K562 (cell line): ENCODE measurements around the gene GLTPD2. TPM values are rescaled to one million over a fixed set of nuclear protein-coding genes. Genes with fewer than 3 reads are reported as not detected.

Experiments
- ATF2 ChIP-seq: sonication (generic); formaldehyde crosslinking; IDR thresholded peaks from 2 replicates; pipeline ENCODE4 v1.8.1; 2022; ENCODE audit warnings: missing genetic modification reagents
- ATF3 ChIP-seq, 2 experiments: fragments of 450-650 bp in 1 of 2; sonication (generic) in 1 of 2; formaldehyde crosslinking in 1 of 2; IDR thresholded peaks in 1 of 2; conservative IDR thresholded peaks in 1 of 2; 2 replicates each; pipeline versions ENCODE4 v1.6.1 to v1.8.1; 2016 to 2023; ENCODE audit warnings: mild to moderate bottlenecking in 2 of 2, moderate library complexity in 2 of 2, inconsistent platforms in 1 of 2, missing genetic modification reagents in 1 of 2
- DPF2 ChIP-seq: fragments of 450-650 bp; IDR thresholded peaks from 2 replicates; pipeline ENCODE4 v1.6.1; 2016
- EGR1 ChIP-seq: fragments of 450-650 bp; conservative IDR thresholded peaks from 2 replicates; pipeline ENCODE4 v1.6.1; 2017; ENCODE audit warnings: mild to moderate bottlenecking
- FOS ChIP-seq: IDR thresholded peaks from 3 replicates; pipeline ENCODE4 v1.6.1; 2011; ENCODE audit not compliant: insufficient read length; ENCODE audit errors: extremely low read depth
- FOSL1 ChIP-seq: fragments of 200-800 bp; sonication (Bioruptor generic); conservative IDR thresholded peaks from 2 replicates; pipeline ENCODE4 v1.6.1; 2016; ENCODE audit warnings: missing genetic modification characterization, missing compliant biosample characterization
- GATAD2B ChIP-seq: fragments of 450-650 bp; IDR thresholded peaks from 2 replicates; pipeline ENCODE4 v1.6.1; 2017; ENCODE audit warnings: mild to moderate bottlenecking, borderline replicate concordance
- IRF2 ChIP-seq: sonication (generic); formaldehyde crosslinking; IDR thresholded peaks from 2 replicates; pipeline ENCODE4 v1.8.1; 2022; ENCODE audit warnings: mild to moderate bottlenecking, missing genetic modification reagents
- MAZ ChIP-seq, 2 experiments: fragments of 450-650 bp in 1 of 2; sonication (generic) in 1 of 2; formaldehyde crosslinking; IDR thresholded peaks in 1 of 2; conservative IDR thresholded peaks in 1 of 2; 2 replicates each; pipeline versions ENCODE4 v1.4.0 to v1.5.0; 2020; ENCODE audit warnings: mild to moderate bottlenecking in 1 of 2, missing genetic modification reagents in 1 of 2
- RCOR1 ChIP-seq, 2 experiments: IDR thresholded peaks; 2 replicates each; pipeline ENCODE4 v1.6.1; 2012; ENCODE audit warnings: low read depth in 2 of 2, low read length in 2 of 2, borderline replicate concordance in 1 of 2, improper control_type of control experiment in 1 of 2
- SAP30 ChIP-seq: fragments of 200-600 bp; sonication (generic); IDR thresholded peaks from 2 replicates; pipeline ENCODE4 v1.6.1; 2012; ENCODE audit warnings: borderline replicate concordance, low read depth, mild to moderate bottlenecking, moderate library complexity, low read length, control low read depth, inconsistent platforms; ENCODE audit not compliant: insufficient read depth, poor library complexity, severe bottlenecking
- SREBF1 ChIP-seq: fragments of 150-350 bp; IDR thresholded peaks from 2 replicates; pipeline ENCODE4 v1.6.1; 2014; ENCODE audit warnings: antibody characterized with exemption, low read depth, low read length, borderline replicate concordance
- SRF ChIP-seq, 2 experiments: fragments of 250-450, 450-650 bp in 1 of 2; sonication (Bioruptor Pico) in 1 of 2; sonication (generic) in 1 of 2; formaldehyde crosslinking; IDR thresholded peaks; 2 replicates each; pipeline versions ENCODE4 v1.5.0 to v1.5.1; 2020 to 2022; ENCODE audit warnings: mild to moderate bottlenecking in 1 of 2, missing genetic modification reagents in 1 of 2
- THRB ChIP-seq: fragments of 450-650 bp; formaldehyde crosslinking; conservative IDR thresholded peaks from 2 replicates; pipeline ENCODE4 v1.4.0; 2022; ENCODE audit warnings: mild to moderate bottlenecking, missing genetic modification characterization
- TSC22D4 ChIP-seq: fragments of 450-650 bp; IDR thresholded peaks from 2 replicates; pipeline ENCODE4 v1.6.1; 2016; ENCODE audit warnings: missing genetic modification characterization, missing biosample characterization, control low read depth
- ZBTB33 ChIP-seq: sonication (generic); formaldehyde crosslinking; IDR thresholded peaks from 2 replicates; pipeline ENCODE4 v1.8.1; 2023; ENCODE audit warnings: mild to moderate bottlenecking, missing genetic modification reagents
- ZBTB5 ChIP-seq: fragments of 450-650 bp; IDR thresholded peaks from 2 replicates; pipeline ENCODE4 v1.6.1; 2017; ENCODE audit warnings: antibody characterized with exemption
- ZC3H11A ChIP-seq: IDR thresholded peaks from 2 replicates; pipeline ENCODE4 v1.6.1; 2012; ENCODE audit warnings: low read depth, low read length, improper control_type of control experiment
- polyA plus RNA-seq, 8 experiments: library from polyadenylated mRNA; depleted of rRNA in 4 of 8; stranded (reverse) in 5 of 8; unstranded in 3 of 8; fragments of >200 nt; fragmentation: Nextera tagmentation in 2 of 8; fragmentation: Illumina TruSeq in 1 of 8; extraction: Ambion mirVana in 2 of 8; extraction: Trizol in 1 of 8; gene quantifications; 2 replicates each; pipeline versions ENCODE4 v1.2.1 to v1.2.3, GENCODE V29; 2011 to 2014; ENCODE audit warnings: inconsistent platforms in 1 of 8, missing spikeins in 1 of 8
- total RNA-seq, 7 experiments: library from RNA; depleted of rRNA in 6 of 7; stranded (reverse); fragments of >200 nt in 6 of 7; fragmentation: Illumina TruSeq in 2 of 7; extraction: Trizol in 2 of 7; gene quantifications; 2 replicates each; pipeline versions ENCODE4 v1.2.1 to v1.2.3, GENCODE V29; 2011 to 2021; ENCODE audit warnings: low replicate concordance in 1 of 7

The GLTPD2 gene
- total and polyA plus RNA-seq, 9 of the 15 experiments (the other 6 are each of a cell fraction or from before 2014, with no cell fraction given) = not detected

GRCh38 chr17:4789951-4790704 lies 1.4 kb downstream of the GLTPD2 start (continued):
- TF ChIP-seq ZBTB33 (peak; percentile 82; the same call in 1 of the 2 replicates), MAZ (CRISPR knock-in tag; conservative IDR thresholded peaks at IDR 0.05 in 1 of 2, IDR thresholded peaks at IDR 0.05 in 1 of 2) (peak; percentile 70 to 84), ZBTB5 (no peak), ATF2 (CRISPR knock-in tag) (0 out of 2 replicates have a peak, but pooled peaks have one; percentile 32), SAP30 (no peak), DPF2 (no peak), GATAD2B (peak; percentile 82; the same call in 1 of the 2 replicates), FOS (no peak), TSC22D4 (tag) (no peak), FOSL1 (tag) (no peak), ATF3 (IDR thresholded peaks at IDR 0.05) (peak; percentile 23; the same call in 1 of the 2 replicates), ATF3 (CRISPR knock-in tag; conservative IDR thresholded peaks at IDR 0.05) (no peak), IRF2 (CRISPR knock-in tag) (no peak), SRF (CRISPR knock-in tag; IDR thresholded peaks at IDR 0.05) (peak in 1 of 2 experiments; percentile 45; a peak in 2 of 4 replicates), THRB (no peak), ZC3H11A (no peak), SREBF1 (no peak), RCOR1 (IDR thresholded peaks at IDR 0.05; ENCODE audit: borderline replicate concordance in 1 of 2, low read depth in 2 of 2, low read length in 2 of 2) (peak in 1 of 2 experiments; percentile 46; a peak in 1 of 4 replicates), EGR1 (peak; percentile 52)
